Adrenal gland (tissue), 5 donors: ENCODE data around the gene IZUMO4.

Experiments used
- POLR2A ChIP-seq, 2 donors: fragments of 450-650 bp; IDR thresholded peaks; one replicate each; pipeline ENCODE4 v1.6.1; 2017; ENCODE audit warnings: antibody characterized with exemption in 2 of 2, mild to moderate bottlenecking in 2 of 2, moderate library complexity in 1 of 2
- TF ChIP-seq, protein P1 (sequence below), 6 experiments: fragments of 450-650 bp in 4 of 6; fragments of 200-600 bp in 2 of 6; sonication (generic) in 1 of 6; IDR thresholded peaks; 1 replicate in 5 of 6; 2 replicates in 1 of 6; pipeline versions ENCODE4 v1.5.1 to v1.8.0; 2016 to 2021; ENCODE audit warnings: antibody characterized with exemption in 6 of 6, mild to moderate bottlenecking in 2 of 6, moderate library complexity in 1 of 6
- donor health status: DM: no; HTN: no; CAD: no.

DNA sequence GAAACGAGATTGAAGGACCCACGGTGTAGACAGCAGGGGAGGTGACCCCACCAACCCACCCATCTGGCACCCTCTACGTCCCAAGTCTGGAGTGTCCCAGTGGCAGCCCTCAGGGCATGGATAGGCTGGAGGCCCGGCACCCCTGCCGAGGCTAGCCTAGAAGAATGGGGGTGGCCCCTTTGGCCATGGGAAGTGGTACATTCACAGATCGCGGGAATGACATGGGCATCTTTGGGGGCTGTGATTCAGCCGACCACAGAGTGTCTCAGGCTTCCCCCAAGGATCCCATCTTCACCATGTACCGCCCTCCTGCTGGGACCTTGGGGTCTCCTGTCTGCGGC lies 34.4 kb upstream of the IZUMO4 start:
- TF ChIP-seq POLR2A (IDR thresholded peaks at IDR 0.05), result no peak
- TF ChIP-seq, protein P1, sequence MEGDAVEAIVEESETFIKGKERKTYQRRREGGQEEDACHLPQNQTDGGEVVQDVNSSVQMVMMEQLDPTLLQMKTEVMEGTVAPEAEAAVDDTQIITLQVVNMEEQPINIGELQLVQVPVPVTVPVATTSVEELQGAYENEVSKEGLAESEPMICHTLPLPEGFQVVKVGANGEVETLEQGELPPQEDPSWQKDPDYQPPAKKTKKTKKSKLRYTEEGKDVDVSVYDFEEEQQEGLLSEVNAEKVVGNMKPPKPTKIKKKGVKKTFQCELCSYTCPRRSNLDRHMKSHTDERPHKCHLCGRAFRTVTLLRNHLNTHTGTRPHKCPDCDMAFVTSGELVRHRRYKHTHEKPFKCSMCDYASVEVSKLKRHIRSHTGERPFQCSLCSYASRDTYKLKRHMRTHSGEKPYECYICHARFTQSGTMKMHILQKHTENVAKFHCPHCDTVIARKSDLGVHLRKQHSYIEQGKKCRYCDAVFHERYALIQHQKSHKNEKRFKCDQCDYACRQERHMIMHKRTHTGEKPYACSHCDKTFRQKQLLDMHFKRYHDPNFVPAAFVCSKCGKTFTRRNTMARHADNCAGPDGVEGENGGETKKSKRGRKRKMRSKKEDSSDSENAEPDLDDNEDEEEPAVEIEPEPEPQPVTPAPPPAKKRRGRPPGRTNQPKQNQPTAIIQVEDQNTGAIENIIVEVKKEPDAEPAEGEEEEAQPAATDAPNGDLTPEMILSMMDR (IDR thresholded peaks at IDR 0.05), result no peak
